ENCODE measurements around the gene AUNIP. TPM values are rescaled to one million over a fixed set of nuclear protein-coding genes. Genes with fewer than 3 reads are reported as not detected.

Gene AUNIP
- total RNA-seq, 1 donor = 3.5 TPM

DNA sequence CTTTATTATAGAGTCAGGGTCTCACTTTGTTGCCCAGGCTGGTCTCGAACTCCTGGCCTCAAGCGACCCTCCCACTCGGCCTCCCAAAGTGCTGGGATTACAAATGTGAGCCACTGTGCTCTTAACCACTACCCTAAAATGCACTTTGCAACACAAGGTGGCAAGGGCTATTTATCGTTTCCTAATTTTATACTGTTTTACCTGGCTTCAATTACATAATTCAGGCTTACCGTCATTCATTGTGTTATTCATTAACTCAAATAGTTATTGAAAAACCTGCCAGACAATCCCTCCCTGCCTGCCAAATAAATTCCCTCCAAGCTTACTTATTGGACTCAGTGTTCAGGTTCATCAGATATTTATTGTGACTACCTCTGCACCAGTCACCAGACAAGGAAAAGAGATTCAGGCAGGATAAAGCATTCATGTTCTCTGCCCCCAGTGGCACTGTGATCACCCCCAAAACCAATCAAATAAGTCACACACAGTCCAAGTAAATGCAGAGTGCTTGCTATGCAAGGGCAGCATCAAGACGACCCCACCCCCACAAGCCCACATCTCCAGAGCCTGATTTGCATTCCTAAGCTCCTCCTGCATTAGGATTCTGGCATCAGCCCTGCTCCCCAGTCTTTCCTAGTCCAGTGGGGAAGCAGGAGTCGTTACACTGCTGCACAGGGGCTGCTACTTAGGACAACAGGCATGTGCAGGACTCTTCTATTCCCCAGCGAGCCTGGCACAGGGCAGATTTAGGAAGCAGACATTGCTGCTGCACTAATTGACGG, 8.1 kb upstream of the AUNIP start:
- TF ChIP-seq, protein P1, sequence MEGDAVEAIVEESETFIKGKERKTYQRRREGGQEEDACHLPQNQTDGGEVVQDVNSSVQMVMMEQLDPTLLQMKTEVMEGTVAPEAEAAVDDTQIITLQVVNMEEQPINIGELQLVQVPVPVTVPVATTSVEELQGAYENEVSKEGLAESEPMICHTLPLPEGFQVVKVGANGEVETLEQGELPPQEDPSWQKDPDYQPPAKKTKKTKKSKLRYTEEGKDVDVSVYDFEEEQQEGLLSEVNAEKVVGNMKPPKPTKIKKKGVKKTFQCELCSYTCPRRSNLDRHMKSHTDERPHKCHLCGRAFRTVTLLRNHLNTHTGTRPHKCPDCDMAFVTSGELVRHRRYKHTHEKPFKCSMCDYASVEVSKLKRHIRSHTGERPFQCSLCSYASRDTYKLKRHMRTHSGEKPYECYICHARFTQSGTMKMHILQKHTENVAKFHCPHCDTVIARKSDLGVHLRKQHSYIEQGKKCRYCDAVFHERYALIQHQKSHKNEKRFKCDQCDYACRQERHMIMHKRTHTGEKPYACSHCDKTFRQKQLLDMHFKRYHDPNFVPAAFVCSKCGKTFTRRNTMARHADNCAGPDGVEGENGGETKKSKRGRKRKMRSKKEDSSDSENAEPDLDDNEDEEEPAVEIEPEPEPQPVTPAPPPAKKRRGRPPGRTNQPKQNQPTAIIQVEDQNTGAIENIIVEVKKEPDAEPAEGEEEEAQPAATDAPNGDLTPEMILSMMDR (IDR thresholded peaks at IDR 0.05; ENCODE audit: insufficient read depth, low read depth, low read length) = no peak
- no peak overlapping the region for H3K4me3 ChIP-seq (ENCODE audit: low read depth, low read length)
- DNase-seq (ENCODE audit: low read depth) = no peak

DNA sequence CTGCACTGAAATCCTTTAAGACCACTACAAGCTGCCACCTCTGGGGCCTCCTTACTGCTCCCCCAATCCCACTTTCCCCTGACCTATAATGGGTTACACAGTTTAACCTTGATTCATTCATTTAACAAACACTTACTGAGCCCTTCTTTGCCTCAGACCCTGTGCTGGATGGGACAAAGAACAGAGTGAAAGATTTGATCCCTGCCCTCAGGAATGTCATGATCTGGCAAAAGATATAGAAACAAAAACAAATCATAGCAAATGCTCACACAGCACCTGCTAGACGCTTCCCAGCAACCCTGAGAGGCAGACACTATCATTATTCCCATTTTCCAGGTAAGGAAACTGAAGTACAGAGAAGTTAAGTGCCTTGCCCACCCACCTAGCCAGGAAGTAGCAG, 7.0 kb upstream of the AUNIP start:
- no peak for DNase-seq (ENCODE audit: low read depth)
- TF ChIP-seq, protein P1 (IDR thresholded peaks at IDR 0.05; ENCODE audit: insufficient read depth, low read depth, low read length) = no peak
- no peak overlapping the region for H3K4me3 ChIP-seq (ENCODE audit: low read depth, low read length)

DNA sequence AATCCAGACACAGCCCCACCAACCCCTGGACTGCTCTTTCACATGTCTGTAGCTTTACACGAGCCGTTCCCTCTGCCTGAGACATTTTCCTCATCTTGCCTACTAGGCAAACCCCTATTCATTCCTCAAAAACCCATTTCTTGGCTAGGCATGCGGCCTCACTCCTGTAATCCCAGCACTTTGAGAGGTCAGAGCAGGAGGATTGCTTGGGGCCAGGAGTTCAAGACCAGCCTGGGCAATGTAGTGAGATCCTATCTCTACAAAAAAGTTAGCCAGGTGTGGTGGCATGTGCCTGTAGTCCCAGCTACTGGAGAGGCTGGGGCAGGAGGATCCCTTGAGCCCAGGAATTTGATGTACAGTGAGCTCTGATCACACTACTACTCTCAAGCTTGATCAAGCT, 5.2 kb upstream of the AUNIP start:
- no peak overlapping the region for H3K4me3 ChIP-seq (ENCODE audit: low read depth, low read length)
- DNase-seq (ENCODE audit: low read depth) = no peak
- TF ChIP-seq, protein P1 (IDR thresholded peaks at IDR 0.05; ENCODE audit: insufficient read depth, low read depth, low read length) = no peak

DNA sequence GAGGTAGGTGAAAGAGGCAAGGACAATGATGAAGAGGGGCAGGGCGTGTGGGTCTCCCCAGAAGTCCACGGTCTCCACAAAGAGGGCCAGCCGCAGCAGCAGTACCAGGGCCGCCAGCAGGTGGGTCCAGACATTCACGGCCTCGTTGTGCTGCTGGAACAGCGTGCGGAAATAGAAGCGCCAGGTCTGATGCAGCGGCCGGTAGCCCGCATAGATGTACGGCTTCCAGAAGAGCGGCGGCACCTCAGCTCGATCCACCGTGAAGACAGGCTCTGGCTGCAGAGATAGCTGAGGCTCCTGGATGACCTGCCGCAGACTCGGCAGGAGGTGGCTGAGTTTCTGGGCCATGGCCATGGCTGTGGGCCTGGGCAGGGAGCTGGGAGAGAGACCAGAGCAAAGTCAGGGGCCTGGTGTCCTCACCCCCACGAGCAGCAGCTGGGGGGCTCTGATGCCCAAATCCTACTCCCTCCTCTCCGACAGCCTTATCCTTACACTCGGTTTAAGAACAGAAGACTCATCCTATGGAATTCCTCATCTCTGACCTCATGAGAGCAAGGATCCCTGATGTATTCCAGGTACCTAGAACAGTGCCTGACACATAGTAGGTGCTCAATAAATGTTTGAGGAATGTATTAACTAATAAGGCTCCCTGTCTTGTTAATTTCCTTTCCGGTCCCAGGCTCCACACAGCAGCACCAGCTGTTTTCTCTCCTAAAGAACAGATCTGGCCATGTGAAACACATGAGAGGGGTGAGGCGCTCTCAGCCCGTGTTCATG, 4.4 kb upstream of the AUNIP start:
- TF ChIP-seq, protein P1 (IDR thresholded peaks at IDR 0.05; ENCODE audit: insufficient read depth, low read depth, low read length) = no peak
- H3K4me3 ChIP-seq (ENCODE audit: low read depth, low read length) = no peak overlapping the region

DNA sequence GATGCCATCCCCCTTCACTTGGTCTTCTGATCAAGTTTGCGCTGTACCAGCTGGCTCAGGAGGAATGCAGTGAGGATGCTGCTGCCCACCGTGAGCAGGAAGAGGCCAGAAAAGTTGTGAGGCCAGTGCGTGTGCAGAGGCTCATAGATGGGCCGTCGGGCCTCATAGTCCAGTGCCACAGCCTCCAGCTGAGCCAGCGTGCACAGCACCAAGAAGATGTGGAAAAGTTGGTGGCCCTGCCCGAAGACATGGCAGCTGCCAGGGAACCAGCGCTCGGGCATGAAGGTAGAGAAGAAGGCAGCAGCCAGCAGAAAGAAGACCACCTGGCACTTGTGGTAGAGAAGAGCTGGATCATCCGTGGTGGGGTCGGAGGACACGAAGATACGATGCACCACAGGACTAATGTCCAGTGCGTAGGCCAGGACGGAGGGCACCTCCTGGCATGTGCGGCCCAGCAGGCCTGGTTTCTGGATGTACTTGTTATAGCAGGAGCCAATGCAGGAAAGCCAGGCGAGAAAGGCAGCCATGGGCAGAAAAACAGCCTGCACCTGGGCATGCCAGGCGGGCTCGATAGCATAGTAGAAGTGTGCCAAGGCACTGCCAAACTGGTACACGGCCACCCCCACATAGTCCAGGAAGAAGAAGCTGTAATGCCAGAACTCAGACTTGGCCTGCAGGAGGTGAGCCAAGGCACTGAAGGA, 3.7 kb upstream of the AUNIP start:
- TF ChIP-seq, protein P1 (IDR thresholded peaks at IDR 0.05; ENCODE audit: insufficient read depth, low read depth, low read length) = no peak
- no peak for DNase-seq (ENCODE audit: low read depth)
- no peak overlapping the region for H3K4me3 ChIP-seq (ENCODE audit: low read depth, low read length)

More for the DNA sequence above, 4.4 kb upstream of the AUNIP start:
- no peak for DNase-seq (ENCODE audit: low read depth)

DNA sequence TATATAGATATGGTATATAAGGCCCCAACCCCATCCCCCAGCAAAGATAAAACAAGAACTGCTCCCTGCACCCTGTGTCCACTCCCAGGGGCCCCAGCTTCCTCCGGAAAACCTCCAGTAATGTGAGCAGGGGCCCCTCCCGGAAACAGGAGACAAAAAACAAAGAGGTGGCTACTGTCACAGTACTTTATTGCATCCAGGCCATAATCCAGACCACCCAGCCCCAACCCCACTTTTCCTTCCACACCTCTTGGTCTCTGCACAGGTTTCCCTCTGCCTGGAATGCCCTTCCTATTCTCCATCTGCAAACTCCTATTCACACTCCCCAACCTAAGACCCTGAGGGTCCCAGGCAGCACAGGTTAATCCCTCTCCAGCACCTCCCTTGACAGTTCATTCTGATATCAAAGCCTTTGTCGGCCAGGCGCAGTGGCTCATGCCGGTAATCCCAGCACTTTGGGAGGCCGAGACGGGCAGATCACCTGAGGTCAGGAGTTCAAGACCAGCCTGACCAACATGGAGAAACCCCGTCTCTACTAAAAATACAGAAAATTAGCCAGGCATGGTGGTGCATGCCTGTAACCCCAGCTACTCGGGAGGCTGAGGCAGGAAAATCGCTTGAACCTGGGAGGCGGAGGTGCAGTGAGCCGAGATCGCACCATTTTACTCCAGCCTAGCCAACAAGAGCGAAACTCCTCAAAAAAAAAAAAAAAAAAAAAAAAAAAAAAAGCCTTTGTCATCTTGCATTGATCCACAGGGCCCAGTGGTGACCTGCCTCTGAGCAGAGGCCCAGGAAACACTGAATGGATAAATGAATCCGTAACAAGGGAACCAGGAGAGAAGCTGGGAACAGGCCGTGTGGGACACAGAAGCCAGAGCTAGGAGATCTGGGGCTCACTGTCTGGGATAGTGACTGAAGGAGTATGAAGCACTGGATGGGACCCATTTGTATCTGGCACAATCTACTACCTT, 2.3 kb upstream of the AUNIP start:
- no peak overlapping the region for H3K4me3 ChIP-seq (ENCODE audit: low read depth, low read length)
- TF ChIP-seq, protein P1 (IDR thresholded peaks at IDR 0.05; ENCODE audit: insufficient read depth, low read depth, low read length) = no peak
- DNase-seq (ENCODE audit: low read depth) = no peak
